HUES48 (cell line): ENCODE data around the gene KDM2A.

Experiments used
- H3K27ac ChIP-seq: one replicate; pipeline ENCODE4 v1.7.0; 2013; ENCODE audit warnings: low read depth, low read length, inconsistent platforms
- H3K27me3 ChIP-seq: 2 replicates; pipeline ENCODE4 v1.6.1; 2013; ENCODE audit warnings: mild to moderate bottlenecking, low read length; ENCODE audit not compliant: control insufficient read depth, insufficient read depth
- H3K36me3 ChIP-seq: 2 replicates; pipeline ENCODE4 v1.6.1; 2013; ENCODE audit warnings: low read length; ENCODE audit not compliant: control insufficient read depth, insufficient read depth
- H3K4me1 ChIP-seq: 2 replicates; pipeline ENCODE4 v1.6.1; 2013; ENCODE audit warnings: mild to moderate bottlenecking, low read length; ENCODE audit not compliant: control insufficient read depth, insufficient read depth
- H3K4me3 ChIP-seq: 2 replicates; pipeline ENCODE4 v1.5.1; 2013; ENCODE audit warnings: mild to moderate bottlenecking, low read depth, low read length
- H3K9ac ChIP-seq: 2 replicates; pipeline ENCODE4 v1.6.1; 2013; ENCODE audit warnings: mild to moderate bottlenecking, low read depth, low read length, moderate library complexity
- H3K9me3 ChIP-seq: 2 replicates; pipeline ENCODE4 v1.6.1; 2013; ENCODE audit warnings: low read length; ENCODE audit not compliant: control insufficient read depth, insufficient read depth

Gene KDM2A

GRCh38 chr11:67146516-67147226 lies 27.6 kb downstream of the KDM2A start:
- Histone ChIP-seq H3K36me3 (peaks cover 55% of the 10 kb centered on the region), H3K4me3 (no peak overlapping the region), H3K9ac (no peak overlapping the region), H3K4me1 (no peaks in the 10 kb centered on the region), H3K27ac (no peak overlapping the region), H3K9me3 (no peaks in the 10 kb centered on the region), H3K27me3 (no peaks in the 10 kb centered on the region)

- H3K27ac ChIP-seq: no peak overlapping the region
- H3K4me1 ChIP-seq: peaks cover 3% of the 10 kb centered on the region; the same call in 1 of the 2 replicates
- no peak overlapping the region for H3K9ac ChIP-seq
- no peaks in the 10 kb centered on the region for H3K9me3 ChIP-seq
- H3K27me3 ChIP-seq: no peaks in the 10 kb centered on the region
- H3K4me3 ChIP-seq: no peak overlapping the region
- peaks cover 32% of the 10 kb centered on the region for H3K36me3 ChIP-seq
These were observed 34.9 kb downstream of the KDM2A start for GRCh38 chr11:67153971-67154370.

GRCh38 chr11:67154726-67155125 lies 35.7 kb downstream of the KDM2A start:
- H3K4me1 ChIP-seq: peaks cover 3% of the 10 kb centered on the region; the same call in 1 of the 2 replicates
- no peak overlapping the region for H3K9ac ChIP-seq
- H3K4me3 ChIP-seq: no peak overlapping the region
- peaks cover 30% of the 10 kb centered on the region for H3K36me3 ChIP-seq
- H3K9me3 ChIP-seq: no peaks in the 10 kb centered on the region
- H3K27ac ChIP-seq: no peak overlapping the region
- no peaks in the 10 kb centered on the region for H3K27me3 ChIP-seq

GRCh38 chr11:67157691-67158090 lies 38.6 kb downstream of the KDM2A start:
- Histone ChIP-seq H3K27ac (no peak overlapping the region), H3K27me3 (no peaks in the 10 kb centered on the region), H3K4me3 (no peak overlapping the region), H3K36me3 (peaks cover 13% of the 10 kb centered on the region), H3K4me1 (peaks cover 3% of the 10 kb centered on the region; the same call in 1 of the 2 replicates), H3K9me3 (no peaks in the 10 kb centered on the region), H3K9ac (no peak overlapping the region)

- no peak overlapping the region for H3K27ac ChIP-seq
- H3K9ac ChIP-seq: no peak overlapping the region
- no peaks in the 10 kb centered on the region for H3K27me3 ChIP-seq
- no peak overlapping the region for H3K4me3 ChIP-seq
- no peaks in the 10 kb centered on the region for H3K9me3 ChIP-seq
- H3K36me3 ChIP-seq: peaks cover 14% of the 10 kb centered on the region
- peaks cover 3% of the 10 kb centered on the region; the same call in 1 of the 2 replicates for H3K4me1 ChIP-seq
These were observed 39.2 kb downstream of the KDM2A start for GRCh38 chr11:67158221-67158620.

GRCh38 chr11:67160045-67160444 lies 41.0 kb downstream of the KDM2A start:
- peaks cover 13% of the 10 kb centered on the region; the same call in 1 of the 2 replicates for H3K36me3 ChIP-seq
- H3K4me1 ChIP-seq: peaks cover 3% of the 10 kb centered on the region; the same call in 1 of the 2 replicates
- H3K27ac ChIP-seq: no peak overlapping the region
- H3K27me3 ChIP-seq: no peaks in the 10 kb centered on the region
- H3K9ac ChIP-seq: no peak overlapping the region
- no peak overlapping the region for H3K4me3 ChIP-seq
- no peaks in the 10 kb centered on the region for H3K9me3 ChIP-seq

GRCh38 chr11:67160872-67161783 lies 42.1 kb downstream of the KDM2A start:
- H3K27ac ChIP-seq: no peak overlapping the region
- peaks cover 13% of the 10 kb centered on the region; the same call in 1 of the 2 replicates for H3K36me3 ChIP-seq
- no peak overlapping the region for H3K9ac ChIP-seq
- no peak overlapping the region for H3K4me3 ChIP-seq
- H3K27me3 ChIP-seq: no peaks in the 10 kb centered on the region
- no peaks in the 10 kb centered on the region for H3K9me3 ChIP-seq
- peaks cover 3% of the 10 kb centered on the region; the same call in 1 of the 2 replicates for H3K4me1 ChIP-seq

- Histone ChIP-seq H3K4me3 (no peak overlapping the region), H3K27ac (no peak overlapping the region), H3K9me3 (no peaks in the 10 kb centered on the region), H3K27me3 (no peaks in the 10 kb centered on the region), H3K4me1 (peaks cover 3% of the 10 kb centered on the region; the same call in 1 of the 2 replicates), H3K36me3 (peaks cover 13% of the 10 kb centered on the region; the same call in 1 of the 2 replicates), H3K9ac (no peak overlapping the region)
These were observed 43.9 kb downstream of the KDM2A start for GRCh38 chr11:67163006-67163405.

GRCh38 chr11:67165623-67166022 lies 46.6 kb downstream of the KDM2A start:
- Histone ChIP-seq H3K9me3 (no peaks in the 10 kb centered on the region), H3K4me1 (no peaks in the 10 kb centered on the region), H3K27ac (no peak overlapping the region)

GRCh38 chr11:67167091-67167490 lies 48.0 kb downstream of the KDM2A start:
- Histone ChIP-seq H3K27ac (no peak overlapping the region), H3K4me1 (no peaks in the 10 kb centered on the region), H3K27me3 (no peaks in the 10 kb centered on the region), H3K36me3 (peaks cover 7% of the 10 kb centered on the region; the same call in 1 of the 2 replicates), H3K9me3 (no peaks in the 10 kb centered on the region), H3K4me3 (no peak overlapping the region), H3K9ac (no peak overlapping the region)

More at GRCh38 chr11:67165623-67166022, 46.6 kb downstream of the KDM2A start:
- H3K36me3 ChIP-seq: peaks cover 7% of the 10 kb centered on the region; the same call in 1 of the 2 replicates
- no peak overlapping the region for H3K4me3 ChIP-seq
- no peaks in the 10 kb centered on the region for H3K27me3 ChIP-seq
- no peak overlapping the region for H3K9ac ChIP-seq
